Measurements from ENCODE around the gene COX19. TPM values are rescaled to one million over a fixed set of nuclear protein-coding genes. Genes with fewer than 3 reads are reported as not detected.
A peak's percentile ranks its signal among the peaks of the same experiment; 100 is the strongest.
"Not testable (repeated sequence)": the region's sequence is repeated elsewhere in the genome, so short reads cannot be mapped to it uniquely, and the experiment has no call there.

Gene COX19
- total and polyA plus RNA-seq, 4 donors: 3.1 to 17.0 (median 8.8) TPM

- Histone ChIP-seq H3K27me3 (ENCODE audit: control insufficient read depth in 1 of 2, insufficient read depth in 2 of 2, low read length in 1 of 2) (no peaks in the 10 kb centered on the region), H3K9me3 (ENCODE audit: control insufficient read depth, low read length) (no peaks in the 10 kb centered on the region), H3K36me3 (ENCODE audit: control insufficient read depth in 1 of 2, insufficient read depth in 2 of 2, low read length in 1 of 2) (no peaks in the 10 kb centered on the region), H3K27ac (ENCODE audit: low read depth in 1 of 2, low read length in 2 of 2) (no peak overlapping the region), H3K4me3 (ENCODE audit: low read length in 2 of 2) (no peak overlapping the region), H3K4me1 (ENCODE audit: control insufficient read depth in 1 of 2, insufficient read depth in 2 of 2, low read length in 2 of 2) (no peaks in the 10 kb centered on the region)
- DNase-seq (peak; percentile 41 to 54), ATAC-seq (ENCODE audit: low FRiP score) (no peak)
- intact Hi-C loops (cut with DNase I): no loop called here
- 81 to 90% methylated on average over 21 of the region's 21 CpGs for WGBS, 2 donors
These were observed 48.2 kb downstream of the COX19 start for GRCh38 chr7:927031-927671.

- Histone ChIP-seq H3K9me3 (ENCODE audit: control insufficient read depth, low read length) (no peaks in the 10 kb centered on the region), H3K27ac (ENCODE audit: low read depth in 1 of 2, low read length in 2 of 2) (no peak overlapping the region), H3K36me3 (ENCODE audit: control insufficient read depth in 1 of 2, insufficient read depth in 2 of 2, low read length in 1 of 2) (no peaks in the 10 kb centered on the region), H3K27me3 (ENCODE audit: control insufficient read depth in 1 of 2, insufficient read depth in 2 of 2, low read length in 1 of 2) (no peaks in the 10 kb centered on the region), H3K4me3 (ENCODE audit: low read length in 2 of 2) (no peak overlapping the region), H3K4me1 (ENCODE audit: control insufficient read depth in 1 of 2, insufficient read depth in 2 of 2, low read length in 2 of 2) (no peaks in the 10 kb centered on the region)
- DNase-seq (peak; percentile 28 to 57), ATAC-seq (ENCODE audit: low FRiP score) (no peak)
- 89 to 91% methylated on average over 40 to 47 of the region's 47 CpGs for WGBS, 2 donors
- intact Hi-C loops (cut with DNase I): no loop called here
These were observed 49.0 kb downstream of the COX19 start for GRCh38 chr7:926061-927030.

- DNase-seq (peak; percentile 64 to 77), ATAC-seq (ENCODE audit: low FRiP score) (no peak)
- H3K4me1 ChIP-seq (ENCODE audit: control insufficient read depth in 1 of 2, insufficient read depth in 2 of 2, low read length in 2 of 2): no peaks in the 10 kb centered on the region
- intact Hi-C loops (cut with DNase I): no loop called here
- H3K9me3 ChIP-seq (ENCODE audit: control insufficient read depth, low read length): no peaks in the 10 kb centered on the region
- WGBS, 2 donors: 70 to 75% methylated on average over 17 to 18 of the region's 18 CpGs
- H3K27me3 ChIP-seq (ENCODE audit: control insufficient read depth in 1 of 2, insufficient read depth in 2 of 2, low read length in 1 of 2): no peaks in the 10 kb centered on the region
- H3K36me3 ChIP-seq (ENCODE audit: control insufficient read depth in 1 of 2, insufficient read depth in 2 of 2, low read length in 1 of 2): no peaks in the 10 kb centered on the region
- H3K4me3 ChIP-seq (ENCODE audit: low read length in 2 of 2): no peak overlapping the region
- no peak overlapping the region for H3K27ac ChIP-seq (ENCODE audit: low read depth in 1 of 2, low read length in 2 of 2)
These were observed 49.7 kb downstream of the COX19 start for GRCh38 chr7:925601-926000.

GRCh38 chr7:924541-925231, 50.7 kb downstream of the COX19 start:
- Histone ChIP-seq H3K27me3 (ENCODE audit: control insufficient read depth in 1 of 2, insufficient read depth in 2 of 2, low read length in 1 of 2) (no peaks in the 10 kb centered on the region), H3K4me1 (ENCODE audit: control insufficient read depth in 1 of 2, insufficient read depth in 2 of 2, low read length in 2 of 2) (no peaks in the 10 kb centered on the region), H3K4me3 (ENCODE audit: low read length in 2 of 2) (no peak overlapping the region), H3K27ac (ENCODE audit: low read depth in 1 of 2, low read length in 2 of 2) (no peak overlapping the region), H3K36me3 (ENCODE audit: control insufficient read depth in 1 of 2, insufficient read depth in 2 of 2, low read length in 1 of 2) (no peaks in the 10 kb centered on the region), H3K9me3 (ENCODE audit: control insufficient read depth, low read length) (no peaks in the 10 kb centered on the region)
- peak; percentile 57 to 69 for DNase-seq
- 43 to 46% methylated on average over 24 of the region's 24 CpGs for WGBS, 2 donors
- no peak for ATAC-seq (ENCODE audit: low FRiP score)
- intact Hi-C loops (cut with DNase I): no loop called here

GRCh38 chr7:924042-924441, 51.3 kb downstream of the COX19 start:
- H3K4me1 ChIP-seq (ENCODE audit: control insufficient read depth in 1 of 2, insufficient read depth in 2 of 2, low read length in 2 of 2); H3K9me3 ChIP-seq (ENCODE audit: control insufficient read depth, low read length); H3K4me3 ChIP-seq (ENCODE audit: low read length in 2 of 2); H3K27ac ChIP-seq (ENCODE audit: low read depth in 1 of 2, low read length in 2 of 2); H3K27me3 ChIP-seq (ENCODE audit: control insufficient read depth in 1 of 2, insufficient read depth in 2 of 2, low read length in 1 of 2); ATAC-seq (ENCODE audit: low FRiP score); intact Hi-C loops (cut with DNase I); H3K36me3 ChIP-seq (ENCODE audit: control insufficient read depth in 1 of 2, insufficient read depth in 2 of 2, low read length in 1 of 2): not testable (repeated sequence)
- WGBS, 2 donors: 79 to 86% methylated on average over 8 to 24 of the region's 25 CpGs
- DNase-seq: peak; percentile 39 to 67

GRCh38 chr7:923108-924041, 52.0 kb downstream of the COX19 start:
- no peaks in the 10 kb centered on the region for H3K27me3 ChIP-seq (ENCODE audit: control insufficient read depth in 1 of 2, insufficient read depth in 2 of 2, low read length in 1 of 2)
- intact Hi-C loops (cut with DNase I): no loop called here
- peak; percentile 15 for ATAC-seq (ENCODE audit: low FRiP score)
- no peaks in the 10 kb centered on the region for H3K9me3 ChIP-seq (ENCODE audit: control insufficient read depth, low read length)
- H3K36me3 ChIP-seq (ENCODE audit: control insufficient read depth in 1 of 2, insufficient read depth in 2 of 2, low read length in 1 of 2): no peaks in the 10 kb centered on the region
- H3K27ac ChIP-seq (ENCODE audit: low read depth in 1 of 2, low read length in 2 of 2): no peak overlapping the region
- no peaks in the 10 kb centered on the region for H3K4me1 ChIP-seq (ENCODE audit: control insufficient read depth in 1 of 2, insufficient read depth in 2 of 2, low read length in 2 of 2)
- WGBS, 2 donors: 82 to 86% methylated on average over 34 to 40 of the region's 40 CpGs
- H3K4me3 ChIP-seq (ENCODE audit: low read length in 2 of 2): no peak overlapping the region
- DNase-seq: peak; percentile 85 to 90

- Histone ChIP-seq H3K36me3 (ENCODE audit: control insufficient read depth in 1 of 2, insufficient read depth in 2 of 2, low read length in 1 of 2) (no peaks in the 10 kb centered on the region), H3K27ac (ENCODE audit: low read depth in 1 of 2, low read length in 2 of 2) (no peak overlapping the region), H3K9me3 (ENCODE audit: control insufficient read depth, low read length) (no peaks in the 10 kb centered on the region), H3K4me3 (ENCODE audit: low read length in 2 of 2) (no peak overlapping the region), H3K27me3 (ENCODE audit: control insufficient read depth in 1 of 2, insufficient read depth in 2 of 2, low read length in 1 of 2) (no peaks in the 10 kb centered on the region), H3K4me1 (ENCODE audit: control insufficient read depth in 1 of 2, insufficient read depth in 2 of 2, low read length in 2 of 2) (no peaks in the 10 kb centered on the region)
- peak; percentile 42 to 61 for DNase-seq
- no peak for ATAC-seq (ENCODE audit: low FRiP score)
- WGBS, 2 donors: 83 to 85% methylated on average over 22 to 29 of the region's 29 CpGs
- intact Hi-C loops (cut with DNase I): no loop called here
These were observed 52.8 kb downstream of the COX19 start for GRCh38 chr7:922334-923107.
